WERI-Rb-1 (cell line): ENCODE results near the gene NCOA6.

Experiments
- DNase-seq: peaks from one replicate; pipeline ENCODE4 v3.0.0-alpha.2; 2020
- H3K27ac ChIP-seq: fragments of 250-450 bp; sonication (Bioruptor Pico); 2 replicates; pipeline ENCODE4 v1.5.1; 2020; ENCODE audit warnings: mild to moderate bottlenecking, moderate library complexity
- H3K27me3 ChIP-seq: fragments of 250-450 bp; sonication (Bioruptor Pico); 2 replicates; pipeline ENCODE4 v1.5.1; 2021; ENCODE audit warnings: mild to moderate bottlenecking, low read depth, moderate library complexity; ENCODE audit not compliant: insufficient read depth, severe bottlenecking
- H3K36me3 ChIP-seq: fragments of 250-450 bp; sonication (Bioruptor Pico); 2 replicates; pipeline ENCODE4 v1.5.1; 2020; ENCODE audit warnings: mild to moderate bottlenecking, moderate library complexity
- H3K4me3 ChIP-seq: 2 replicates; pipeline ENCODE4 v1.5.1; 2011; ENCODE audit warnings: low read depth, mild to moderate bottlenecking, control low read depth, low read length
- H3K9me3 ChIP-seq: fragments of 250-450 bp; sonication (Bioruptor Pico); 2 replicates; pipeline ENCODE4 v1.5.1; 2021; ENCODE audit warnings: mild to moderate bottlenecking, moderate library complexity; ENCODE audit not compliant: severe bottlenecking
- CTCF ChIP-seq: IDR thresholded peaks from 2 replicates; pipeline ENCODE4 v1.5.1; 2011; ENCODE audit warnings: low read depth, mild to moderate bottlenecking, control low read depth, inconsistent platforms, low read length

NCOA6 gene

GRCh38 chr20:34751453-34751852, 74.0 kb downstream of the NCOA6 start:
- peaks cover 56% of the 10 kb centered on the region for H3K36me3 ChIP-seq
- H3K27ac ChIP-seq, result no peak overlapping the region

GRCh38 chr20:34750484-34750883, 75.0 kb downstream of the NCOA6 start:
- H3K9me3 ChIP-seq, result no peaks in the 10 kb centered on the region
- H3K36me3 ChIP-seq, result peaks cover 48% of the 10 kb centered on the region
- no peaks in the 10 kb centered on the region for H3K27me3 ChIP-seq
- no peak overlapping the region for H3K27ac ChIP-seq
- no peak for TF ChIP-seq CTCF
- H3K4me3 ChIP-seq, result no peak overlapping the region
- no peak for DNase-seq

More at GRCh38 chr20:34751453-34751852, 74.0 kb downstream of the NCOA6 start:
- TF ChIP-seq CTCF, result no peak
- no peaks in the 10 kb centered on the region for H3K9me3 ChIP-seq
- no peak overlapping the region for H3K4me3 ChIP-seq
- H3K27me3 ChIP-seq, result no peaks in the 10 kb centered on the region
- no peak for DNase-seq

GRCh38 chr20:34748709-34749108, 76.7 kb downstream of the NCOA6 start:
- H3K27ac ChIP-seq, result no peak overlapping the region
- no peaks in the 10 kb centered on the region for H3K27me3 ChIP-seq
- H3K9me3 ChIP-seq, result no peaks in the 10 kb centered on the region
- DNase-seq, result no peak
- no peak for TF ChIP-seq CTCF
- no peak overlapping the region for H3K4me3 ChIP-seq
- H3K36me3 ChIP-seq, result peaks cover 47% of the 10 kb centered on the region

GRCh38 chr20:34747479-34747878, 78.0 kb downstream of the NCOA6 start:
- DNase-seq, result no peak
- TF ChIP-seq CTCF, result no peak
- Histone ChIP-seq H3K36me3 (peaks cover 55% of the 10 kb centered on the region), H3K27ac (no peak overlapping the region), H3K4me3 (no peak overlapping the region), H3K9me3 (no peaks in the 10 kb centered on the region), H3K27me3 (no peaks in the 10 kb centered on the region)

DNA sequence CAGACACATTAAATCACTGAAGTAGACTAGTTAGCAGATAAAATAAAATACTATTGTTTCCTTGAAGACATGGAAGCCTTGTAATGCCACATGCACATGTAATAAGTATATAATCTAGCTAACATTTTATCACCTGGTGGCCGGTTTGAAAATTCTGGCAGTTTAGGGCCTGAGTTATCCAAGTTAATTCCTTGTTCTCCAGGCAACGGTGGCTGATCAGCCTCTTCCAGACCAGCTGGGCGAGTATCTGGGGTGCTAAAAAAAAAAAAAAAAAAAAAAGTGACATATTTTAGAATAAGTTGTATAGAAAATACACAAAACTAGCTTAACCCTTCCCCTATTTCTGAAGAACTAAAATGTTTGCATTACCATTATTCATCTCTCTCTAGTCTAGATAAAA, 78.8 kb downstream of the NCOA6 start:
- Histone ChIP-seq H3K4me3 (no peak overlapping the region), H3K27me3 (no peaks in the 10 kb centered on the region), H3K27ac (no peak overlapping the region), H3K36me3 (peaks cover 55% of the 10 kb centered on the region), H3K9me3 (no peaks in the 10 kb centered on the region)
- TF ChIP-seq CTCF, result no peak
- no peak for DNase-seq

GRCh38 chr20:34744847-34745246, 80.6 kb downstream of the NCOA6 start:
- TF ChIP-seq CTCF, result no peak
- Histone ChIP-seq H3K36me3 (peaks cover 56% of the 10 kb centered on the region), H3K9me3 (no peaks in the 10 kb centered on the region), H3K27me3 (no peaks in the 10 kb centered on the region), H3K4me3 (no peak overlapping the region), H3K27ac (no peak overlapping the region)
- DNase-seq, result no peak
